ENCODE data around the gene RSBN1L.
"Not testable (repeated sequence)": the region's sequence is repeated elsewhere in the genome, so short reads cannot be mapped to it uniquely, and the experiment has no call there.

RSBN1L gene

GRCh38 chr7:77696057-77696642, at the start of gene RSBN1L:
Gene RSBN1L, plus strand, starts transcription at chr7:77696459. Its CDS starts 11 bp downstream, at chr7:77696470.
- ChIA-PET CTCF (interaction anchor here (0.7 to 0.8 kb wide), 2 partner anchors 11 to 387 kb away, joined by 3 to 6 read pairs; no protein-coding TSS in a partner anchor), POLR2A (ENCODE audit: low non-redundant PET) (interaction anchor here (1.3 kb wide), 1 partner anchor 21 kb away, joined by 3 read pairs; no protein-coding TSS in a partner anchor)
- TF ChIP-seq, protein P1, sequence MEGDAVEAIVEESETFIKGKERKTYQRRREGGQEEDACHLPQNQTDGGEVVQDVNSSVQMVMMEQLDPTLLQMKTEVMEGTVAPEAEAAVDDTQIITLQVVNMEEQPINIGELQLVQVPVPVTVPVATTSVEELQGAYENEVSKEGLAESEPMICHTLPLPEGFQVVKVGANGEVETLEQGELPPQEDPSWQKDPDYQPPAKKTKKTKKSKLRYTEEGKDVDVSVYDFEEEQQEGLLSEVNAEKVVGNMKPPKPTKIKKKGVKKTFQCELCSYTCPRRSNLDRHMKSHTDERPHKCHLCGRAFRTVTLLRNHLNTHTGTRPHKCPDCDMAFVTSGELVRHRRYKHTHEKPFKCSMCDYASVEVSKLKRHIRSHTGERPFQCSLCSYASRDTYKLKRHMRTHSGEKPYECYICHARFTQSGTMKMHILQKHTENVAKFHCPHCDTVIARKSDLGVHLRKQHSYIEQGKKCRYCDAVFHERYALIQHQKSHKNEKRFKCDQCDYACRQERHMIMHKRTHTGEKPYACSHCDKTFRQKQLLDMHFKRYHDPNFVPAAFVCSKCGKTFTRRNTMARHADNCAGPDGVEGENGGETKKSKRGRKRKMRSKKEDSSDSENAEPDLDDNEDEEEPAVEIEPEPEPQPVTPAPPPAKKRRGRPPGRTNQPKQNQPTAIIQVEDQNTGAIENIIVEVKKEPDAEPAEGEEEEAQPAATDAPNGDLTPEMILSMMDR (conservative IDR thresholded peaks at IDR 0.05; ENCODE audit: low read depth): peak; percentile 29; the same call in 1 of the 2 replicates
- DNase-seq (ENCODE audit: low spot score): peak; percentile 96
- peak within 1 kb of the TSS; percentile 92 for H3K27ac ChIP-seq

DNA sequence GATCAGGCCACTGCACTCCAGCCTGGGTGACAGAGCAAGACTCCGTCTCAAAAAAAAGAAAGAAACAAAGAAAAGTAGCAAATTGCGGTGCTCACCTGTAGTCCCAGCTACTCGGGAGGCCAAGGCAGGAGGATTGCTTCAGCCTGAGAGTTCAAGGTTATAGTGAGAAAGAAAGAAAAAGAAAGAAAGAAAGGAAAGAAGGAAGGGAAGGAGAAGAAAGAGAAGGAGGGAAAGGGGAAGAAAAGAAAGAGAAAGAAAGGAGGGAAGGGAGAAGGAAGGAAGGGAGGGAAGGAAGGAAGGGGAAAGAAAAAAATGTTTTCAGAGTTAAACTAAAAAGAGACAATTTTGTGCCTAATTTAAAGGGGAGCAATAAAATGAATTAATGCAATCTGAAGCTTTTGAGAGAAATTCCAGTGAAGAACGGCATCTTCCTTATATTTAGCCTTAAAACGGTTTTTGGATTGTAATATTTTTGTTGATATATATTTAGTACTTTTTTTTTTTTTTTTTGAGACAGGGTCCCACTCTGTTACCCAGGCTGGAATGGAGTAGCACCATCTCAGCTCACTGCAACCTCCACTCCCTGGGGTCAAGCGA, 47.4 kb upstream of the RSBN1L start:
- POLR2A ChIA-PET (ENCODE audit: low non-redundant PET): no interaction called here

GRCh38 chr7:77649716-77650349, 46.4 kb upstream of the RSBN1L start:
- H3K27ac ChIP-seq: no peak overlapping the region
- CTCF ChIA-PET: interaction anchor here (0.6 kb wide), 1 partner anchor 167 kb away, joined by 3 read pairs; no protein-coding TSS in a partner anchor
- TF ChIP-seq, protein P1 (conservative IDR thresholded peaks at IDR 0.05; ENCODE audit: low read depth): no peak
- no peak for DNase-seq (ENCODE audit: low spot score)
- POLR2A ChIA-PET (ENCODE audit: low non-redundant PET): no interaction called here

More for the DNA sequence above, 47.4 kb upstream of the RSBN1L start:
- CTCF ChIA-PET: interaction anchor here (0.6 kb wide), 1 partner anchor 168 kb away, joined by 3 read pairs; no protein-coding TSS in a partner anchor
- no peak for DNase-seq (ENCODE audit: low spot score)
- TF ChIP-seq, protein P1 (conservative IDR thresholded peaks at IDR 0.05; ENCODE audit: low read depth): no peak
- H3K27ac ChIP-seq: 0 out of 2 replicates have a peak overlapping the region, but pooled peaks have one; percentile 12

- POLR2A ChIA-PET (ENCODE audit: low non-redundant PET): interaction anchor here (0.5 kb wide), 1 partner anchor 67 kb away, joined by 3 read pairs; no protein-coding TSS in a partner anchor
- no peak overlapping the region for H3K27ac ChIP-seq
- peak; percentile 34 for DNase-seq (ENCODE audit: low spot score)
- CTCF ChIA-PET: interaction anchor here (0.6 to 3.2 kb wide), 19 partner anchors 8 to 289 kb away, joined by 3 to 15 read pairs (median 4); no protein-coding TSS in a partner anchor
- TF ChIP-seq, protein P1 (conservative IDR thresholded peaks at IDR 0.05; ENCODE audit: low read depth): peak; percentile 84
These were observed 44.6 kb upstream of the RSBN1L start for GRCh38 chr7:77651575-77652162.

DNA sequence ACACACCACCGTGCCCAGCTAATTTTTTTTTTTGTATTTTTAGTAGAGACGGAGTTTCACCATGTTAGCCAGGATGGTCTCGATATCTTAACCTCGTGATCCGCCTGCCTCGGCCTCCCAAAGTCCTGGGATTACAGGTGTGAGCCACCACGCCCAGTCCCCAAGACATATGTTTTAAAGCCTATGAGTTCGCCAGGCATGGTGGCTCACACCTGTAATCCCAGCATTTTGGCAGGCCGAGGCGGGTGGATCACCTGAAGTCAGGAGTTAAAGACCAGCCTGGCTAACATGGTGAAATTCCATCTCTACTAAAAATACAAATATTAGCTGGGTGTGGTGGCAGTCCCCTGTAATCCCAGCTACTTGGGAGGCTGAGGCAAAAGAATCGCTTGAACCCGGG, 43.4 kb upstream of the RSBN1L start:
- POLR2A ChIA-PET (ENCODE audit: low non-redundant PET); DNase-seq (ENCODE audit: low spot score); H3K27ac ChIP-seq: not testable (repeated sequence)
- CTCF ChIA-PET: interaction anchor here (0.6 to 3.2 kb wide), 2 partner anchors 107 to 296 kb away, joined by 3 to 15 read pairs; no protein-coding TSS in a partner anchor

- no peak for DNase-seq (ENCODE audit: low spot score)
- no peak overlapping the region for H3K27ac ChIP-seq
- ChIA-PET POLR2A (ENCODE audit: low non-redundant PET) (no interaction called here), CTCF (interaction anchor here (0.6 to 3.2 kb wide), 3 partner anchors 11 to 120 kb away, joined by 6 to 15 read pairs (median 10); no protein-coding TSS in a partner anchor)
- TF ChIP-seq, protein P1 (conservative IDR thresholded peaks at IDR 0.05; ENCODE audit: low read depth): no peak
These were observed 42.7 kb upstream of the RSBN1L start for GRCh38 chr7:77653572-77653971.
